HEK293 (cell line): ENCODE data around the gene MAP4K5.
A peak's percentile ranks its signal among the peaks of the same experiment; 100 is the strongest.

Experiments
- CTCF ChIA-PET: fragments of 350-600 bp; formaldehyde crosslinking; extraction: SDS; loops from one replicate; lab custom pipeline; 2021; ENCODE audit warnings: antibody characterized with exemption; lab: Yijun Ruan, JAX
- POLR2A ChIA-PET: fragments of 300-600 bp; formaldehyde crosslinking; extraction: SDS; loops from one replicate; lab custom pipeline; 2020; ENCODE audit warnings: antibody characterized with exemption, inconsistent platforms; lab: Yijun Ruan, JAX
- H3K27ac ChIP-seq: fragments of 200-500 bp; sonication (Bioruptor generic); 2 replicates; pipeline ENCODE4 v1.5.1; 2014; ENCODE audit warnings: low read depth, low read length, control low read depth, inconsistent platforms; ENCODE audit errors: extremely low read depth
- H3K36me3 ChIP-seq, 2 experiments: fragments of 200-500 bp in 1 of 2; sonication (Bioruptor generic) in 1 of 2; 1 replicate in 1 of 2; 2 replicates in 1 of 2; pipeline ENCODE4 v1.5.1; 2014 to 2017; ENCODE audit warnings: inconsistent platforms in 2 of 2, low read length in 2 of 2; ENCODE audit not compliant: control insufficient read depth in 2 of 2, insufficient read depth in 1 of 2
- H3K4me1 ChIP-seq: fragments of 200-500 bp; sonication (Bioruptor generic); 2 replicates; pipeline ENCODE4 v1.5.1; 2014; ENCODE audit warnings: mild to moderate bottlenecking, low read length, inconsistent platforms; ENCODE audit not compliant: control insufficient read depth, insufficient read depth
- H3K4me3 ChIP-seq: 2 replicates; pipeline ENCODE4 v1.5.1; 2011; ENCODE audit warnings: low read depth, mild to moderate bottlenecking, control low read depth, low read length, moderate library complexity
- H3K9me3 ChIP-seq: fragments of 200-500 bp; sonication (Bioruptor generic); 2 replicates; pipeline ENCODE4 v1.5.1; 2014; ENCODE audit warnings: low read depth, low read length, inconsistent platforms; ENCODE audit not compliant: control insufficient read depth, insufficient read depth
- BCL11B ChIP-seq: fragments of 450-650 bp; formaldehyde crosslinking; IDR thresholded peaks from 2 replicates; pipeline ENCODE4 v1.5.1; 2016; ENCODE audit warnings: low read depth, missing biosample characterization, missing genetic modification characterization
- ELK4 ChIP-seq: IDR thresholded peaks from 2 replicates; pipeline ENCODE4 v1.6.1; 2011; ENCODE audit warnings: mild to moderate bottlenecking, low read depth, low read length, borderline replicate concordance
- FEZF1 ChIP-seq: fragments of 450-650 bp; formaldehyde crosslinking; IDR thresholded peaks from 2 replicates; pipeline ENCODE4 v1.5.1; 2016; ENCODE audit warnings: missing biosample characterization, missing genetic modification characterization
- KLF10 ChIP-seq: fragments of 450-650 bp; IDR thresholded peaks from 2 replicates; pipeline ENCODE4 v1.5.1; 2018; ENCODE audit warnings: missing biosample characterization, mild to moderate bottlenecking, missing genetic modification characterization
- KLF9 ChIP-seq: fragments of 450-650 bp; formaldehyde crosslinking; IDR thresholded peaks from 2 replicates; pipeline ENCODE4 v1.5.1; 2016; ENCODE audit warnings: missing biosample characterization, missing genetic modification characterization, low read depth
- OSR2 ChIP-seq: fragments of 450-650 bp; formaldehyde crosslinking; IDR thresholded peaks from 2 replicates; pipeline ENCODE4 v1.5.1; 2016; ENCODE audit warnings: missing biosample characterization, missing genetic modification characterization
- PRDM6 ChIP-seq: fragments of 450-650 bp; formaldehyde crosslinking; IDR thresholded peaks from 2 replicates; pipeline ENCODE4 v1.5.1; 2017; ENCODE audit warnings: missing biosample characterization, missing genetic modification characterization
- REPIN1 ChIP-seq: fragments of 450-650 bp; formaldehyde crosslinking; IDR thresholded peaks from 2 replicates; pipeline ENCODE4 v1.5.1; 2017; ENCODE audit warnings: missing biosample characterization, missing genetic modification characterization, low read depth
- SALL2 ChIP-seq: fragments of 450-650 bp; formaldehyde crosslinking; IDR thresholded peaks from 2 replicates; pipeline ENCODE4 v1.5.0; 2017; ENCODE audit warnings: missing biosample characterization, mild to moderate bottlenecking, missing genetic modification characterization, borderline replicate concordance
- SP7 ChIP-seq: fragments of 450-650 bp; formaldehyde crosslinking; IDR thresholded peaks from 2 replicates; pipeline ENCODE4 v1.5.1; 2016; ENCODE audit warnings: missing biosample characterization, missing genetic modification characterization
- TRIM28 ChIP-seq: IDR thresholded peaks from 2 replicates; pipeline ENCODE4 v1.6.1; 2011; ENCODE audit warnings: low read length, control low read depth, borderline replicate concordance
- ZNF10 ChIP-seq: fragments of 450-650 bp; formaldehyde crosslinking; IDR thresholded peaks from 2 replicates; pipeline ENCODE4 v1.5.1; 2017; ENCODE audit warnings: missing biosample characterization, missing genetic modification characterization
- ZNF138 ChIP-seq: fragments of 450-650 bp; formaldehyde crosslinking; IDR thresholded peaks from 2 replicates; pipeline ENCODE4 v1.5.1; 2016; ENCODE audit warnings: missing biosample characterization, missing genetic modification characterization, borderline replicate concordance
- ZNF155 ChIP-seq: fragments of 450-650 bp; formaldehyde crosslinking; IDR thresholded peaks from 2 replicates; pipeline ENCODE4 v1.5.1; 2016; ENCODE audit warnings: missing biosample characterization, missing genetic modification characterization
- ZNF248 ChIP-seq: fragments of 450-650 bp; formaldehyde crosslinking; IDR thresholded peaks from 2 replicates; pipeline ENCODE4 v1.5.1; 2017; ENCODE audit warnings: missing biosample characterization, missing genetic modification characterization
- ZNF292 ChIP-seq: fragments of 450-650 bp; formaldehyde crosslinking; IDR thresholded peaks from 2 replicates; pipeline ENCODE4 v1.5.1; 2016; ENCODE audit warnings: low read depth, missing biosample characterization, missing genetic modification characterization, borderline replicate concordance
- ZNF335 ChIP-seq: fragments of 450-650 bp; formaldehyde crosslinking; conservative IDR thresholded peaks from 2 replicates; pipeline ENCODE4 v1.5.1; 2016; ENCODE audit warnings: missing biosample characterization, missing genetic modification characterization
- ZNF366 ChIP-seq: fragments of 450-650 bp; formaldehyde crosslinking; conservative IDR thresholded peaks from 2 replicates; pipeline ENCODE4 v1.5.1; 2016; ENCODE audit warnings: missing biosample characterization, missing genetic modification characterization
- ZNF391 ChIP-seq: fragments of 450-650 bp; formaldehyde crosslinking; IDR thresholded peaks from 2 replicates; pipeline ENCODE4 v1.5.1; 2016; ENCODE audit warnings: low read depth, missing biosample characterization, missing genetic modification characterization, borderline replicate concordance
- ZNF501 ChIP-seq: fragments of 450-650 bp; formaldehyde crosslinking; IDR thresholded peaks from 2 replicates; pipeline ENCODE4 v1.5.1; 2016; ENCODE audit warnings: missing biosample characterization, missing genetic modification characterization
- ZNF513 ChIP-seq: fragments of 450-650 bp; IDR thresholded peaks from 2 replicates; pipeline ENCODE4 v1.5.1; 2018; ENCODE audit warnings: missing biosample characterization, missing genetic modification characterization
- ZNF518A ChIP-seq: fragments of 450-650 bp; formaldehyde crosslinking; conservative IDR thresholded peaks from 2 replicates; pipeline ENCODE4 v1.5.1; 2016; ENCODE audit warnings: low read depth, missing biosample characterization, missing genetic modification characterization
- ZNF558 ChIP-seq: fragments of 450-650 bp; formaldehyde crosslinking; IDR thresholded peaks from 2 replicates; pipeline ENCODE4 v1.5.1; 2016; ENCODE audit warnings: missing biosample characterization, missing genetic modification characterization
- ZNF670 ChIP-seq: fragments of 450-650 bp; formaldehyde crosslinking; IDR thresholded peaks from 2 replicates; pipeline ENCODE4 v1.5.1; 2016; ENCODE audit warnings: missing biosample characterization, missing genetic modification characterization, low read depth
- ZSCAN18 ChIP-seq: fragments of 450-650 bp; formaldehyde crosslinking; IDR thresholded peaks from 2 replicates; pipeline ENCODE4 v1.5.1; 2016; ENCODE audit warnings: missing biosample characterization, missing genetic modification characterization
- ZSCAN4 ChIP-seq: fragments of 450-650 bp; formaldehyde crosslinking; IDR thresholded peaks from 2 replicates; pipeline ENCODE4 v1.5.1; 2017; ENCODE audit warnings: missing biosample characterization, missing genetic modification characterization

MAP4K5 gene

GRCh38 chr14:50383618-50384225 is 148.6 kb downstream of the MAP4K5 start:
- Histone ChIP-seq H3K9me3 (no peaks in the 10 kb centered on the region), H3K4me1 (peaks cover 11% of the 10 kb centered on the region; the same call in 1 of the 2 replicates), H3K27ac (0 out of 2 replicates have a peak overlapping the region, but pooled peaks have one; percentile 14), H3K4me3 (no peak overlapping the region), H3K36me3 (peaks cover 0 to 11% of the 10 kb centered on the region in 2 experiments; a peak in 1 of 3 replicates)
- CTCF ChIA-PET: interaction anchor here (0.5 kb wide), 1 partner anchor 48 kb away, joined by 4 read pairs; no protein-coding TSS in a partner anchor
- POLR2A ChIA-PET: no interaction called here
- TF ChIP-seq ZNF558 (tag by site-specific recombination) (no peak), ZNF670 (tag by site-specific recombination) (no peak), ELK4 (no peak), OSR2 (peak; percentile 56; the same call in 1 of the 2 replicates), ZNF366 (no peak), KLF9 (no peak), REPIN1 (tag by site-specific recombination) (no peak), ZNF391 (tag by site-specific recombination) (no peak), ZSCAN4 (tag by site-specific recombination) (no peak), TRIM28 (peak; percentile 44; the same call in 1 of the 2 replicates), ZNF335 (tag by site-specific recombination) (peak; percentile 59), ZNF155 (no peak), BCL11B (tag by site-specific recombination) (no peak), ZSCAN18 (tag by site-specific recombination) (no peak), SALL2 (tag by site-specific recombination) (no peak), ZNF248 (tag by site-specific recombination) (no peak), ZNF10 (tag by site-specific recombination) (no peak), PRDM6 (peak; percentile 22; the same call in 1 of the 2 replicates), ZNF138 (no peak), ZNF518A (tag by site-specific recombination) (no peak), FEZF1 (0 out of 2 replicates have a peak, but pooled peaks have one; percentile 23), ZNF513 (tag by site-specific recombination) (no peak), ZNF501 (tag by site-specific recombination) (no peak), ZNF292 (tag by site-specific recombination) (no peak), KLF10 (tag by site-specific recombination) (no peak), SP7 (tag by site-specific recombination) (no peak)
